Measurements from ENCODE around the gene ACBD7. TPM values are rescaled to one million over a fixed set of nuclear protein-coding genes. Genes with fewer than 3 reads are reported as not detected.

ACBD7 gene
- total RNA-seq, 1 donor: 0.99 TPM

DNA sequence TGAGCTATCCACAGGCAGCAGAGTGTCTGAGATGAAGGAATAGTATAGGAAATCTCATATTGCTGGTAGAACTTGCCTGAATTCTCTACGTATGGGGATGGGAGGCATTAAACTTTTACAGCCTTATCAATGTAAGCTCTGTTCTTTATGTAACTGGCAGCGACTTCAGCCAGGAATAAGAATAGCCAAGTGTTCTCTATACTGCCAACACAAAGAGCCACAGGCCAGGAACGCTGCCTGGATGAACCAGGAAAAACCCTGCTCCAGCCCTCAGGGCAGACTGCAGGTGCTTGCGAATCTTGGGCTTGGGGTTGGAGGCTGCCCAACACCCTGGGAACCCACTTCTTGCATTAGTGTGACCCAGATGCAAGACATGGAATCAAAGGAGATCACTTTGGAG lies 50.9 kb downstream of the ACBD7 start:
- no peak overlapping the region for H3K4me3 ChIP-seq (ENCODE audit: low read depth, low read length)
- DNase-seq (ENCODE audit: low read depth): no peak
- TF ChIP-seq, protein P1, sequence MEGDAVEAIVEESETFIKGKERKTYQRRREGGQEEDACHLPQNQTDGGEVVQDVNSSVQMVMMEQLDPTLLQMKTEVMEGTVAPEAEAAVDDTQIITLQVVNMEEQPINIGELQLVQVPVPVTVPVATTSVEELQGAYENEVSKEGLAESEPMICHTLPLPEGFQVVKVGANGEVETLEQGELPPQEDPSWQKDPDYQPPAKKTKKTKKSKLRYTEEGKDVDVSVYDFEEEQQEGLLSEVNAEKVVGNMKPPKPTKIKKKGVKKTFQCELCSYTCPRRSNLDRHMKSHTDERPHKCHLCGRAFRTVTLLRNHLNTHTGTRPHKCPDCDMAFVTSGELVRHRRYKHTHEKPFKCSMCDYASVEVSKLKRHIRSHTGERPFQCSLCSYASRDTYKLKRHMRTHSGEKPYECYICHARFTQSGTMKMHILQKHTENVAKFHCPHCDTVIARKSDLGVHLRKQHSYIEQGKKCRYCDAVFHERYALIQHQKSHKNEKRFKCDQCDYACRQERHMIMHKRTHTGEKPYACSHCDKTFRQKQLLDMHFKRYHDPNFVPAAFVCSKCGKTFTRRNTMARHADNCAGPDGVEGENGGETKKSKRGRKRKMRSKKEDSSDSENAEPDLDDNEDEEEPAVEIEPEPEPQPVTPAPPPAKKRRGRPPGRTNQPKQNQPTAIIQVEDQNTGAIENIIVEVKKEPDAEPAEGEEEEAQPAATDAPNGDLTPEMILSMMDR (IDR thresholded peaks at IDR 0.05; ENCODE audit: insufficient read depth, low read length): no peak

DNA sequence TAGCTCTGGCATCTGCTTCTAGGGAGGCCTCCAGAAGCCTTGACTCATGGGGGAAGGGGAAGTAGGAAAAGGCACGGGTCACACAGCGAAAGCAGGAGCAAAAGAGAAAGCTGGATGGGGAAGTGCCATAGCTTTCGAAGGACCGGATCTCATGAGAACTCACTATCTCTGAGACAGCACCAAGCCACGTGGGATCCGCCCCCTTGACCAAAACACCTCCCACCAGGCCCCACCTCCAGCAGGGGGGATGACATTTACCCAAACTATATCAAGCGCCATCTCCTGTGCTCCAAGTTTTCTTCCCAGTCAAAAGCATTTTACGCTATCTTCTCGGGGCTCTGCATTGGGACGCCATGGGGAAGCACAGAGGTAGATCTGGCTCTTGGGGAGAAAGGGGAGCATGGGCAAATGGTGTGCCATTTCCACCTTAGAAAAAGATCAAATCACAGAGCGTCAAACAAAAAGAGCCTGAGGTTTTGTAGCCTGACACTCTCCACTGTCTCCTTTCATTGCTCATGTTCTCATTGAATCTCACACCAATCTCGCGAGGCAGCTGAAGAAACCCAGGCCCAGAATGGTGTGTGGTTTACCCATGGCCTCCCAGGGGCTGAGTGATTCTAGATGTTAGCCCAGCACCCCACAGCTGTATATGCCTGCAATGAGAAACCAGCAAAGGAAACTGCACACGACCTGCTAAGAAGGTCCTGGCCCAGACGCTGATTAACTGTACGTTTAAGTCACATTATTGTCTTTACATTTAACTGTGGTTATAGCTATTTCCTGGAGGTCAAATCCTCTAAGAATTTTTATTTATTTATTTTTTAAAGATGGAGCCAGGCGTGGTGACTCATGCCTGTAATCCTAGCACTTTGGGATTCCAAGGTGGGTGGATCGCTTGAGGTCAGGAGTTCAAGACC lies 52.9 kb downstream of the ACBD7 start:
- H3K4me3 ChIP-seq (ENCODE audit: low read depth, low read length): no peak overlapping the region
- DNase-seq (ENCODE audit: low read depth): peak; percentile 17

DNA sequence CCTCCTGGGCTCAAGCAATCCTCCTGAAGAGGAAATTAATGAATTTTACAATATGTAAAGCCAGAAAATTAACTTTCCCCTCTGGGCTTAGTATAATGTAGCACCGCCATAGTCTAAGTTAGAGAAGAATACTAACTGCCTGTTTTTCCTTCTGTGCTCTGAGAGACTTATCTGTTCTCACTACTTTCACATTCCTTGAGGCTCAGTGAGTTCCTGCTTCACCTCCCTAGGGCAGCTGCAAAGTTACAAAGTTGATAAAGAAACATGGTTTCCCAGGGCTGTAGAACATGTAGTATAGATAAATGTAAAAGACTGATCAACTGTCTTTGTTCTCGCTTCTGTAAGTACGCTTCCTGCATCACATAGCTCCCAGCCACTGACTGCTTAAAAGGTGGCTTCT lies 60.8 kb downstream of the ACBD7 start:
- TF ChIP-seq, protein P1 (IDR thresholded peaks at IDR 0.05; ENCODE audit: insufficient read depth, low read length): no peak
- DNase-seq (ENCODE audit: low read depth): peak; percentile 5
- H3K4me3 ChIP-seq (ENCODE audit: low read depth, low read length): no peak overlapping the region

More for the DNA sequence above, 52.9 kb downstream of the ACBD7 start:
- TF ChIP-seq, protein P1 (IDR thresholded peaks at IDR 0.05; ENCODE audit: insufficient read depth, low read length): no peak

Other genes with a start within 250 kb of the ACBD7 start
- gene SUV39H2, start 209.9 kb downstream of the ACBD7 start, total RNA-seq (ENCODE audit: low replicate concordance): 6.5 and 26.8 TPM in 2 replicates
- gene DCLRE1C, start 134.7 kb downstream of the ACBD7 start, total RNA-seq (ENCODE audit: low replicate concordance): 8.9 and 17.7 TPM in 2 replicates
- not detected in 2 replicates for gene MEIG1, start 129.4 kb downstream of the ACBD7 start, total RNA-seq (ENCODE audit: low replicate concordance)
- gene OLAH, start 44.8 kb downstream of the ACBD7 start, total RNA-seq (ENCODE audit: low replicate concordance): not detected in 2 replicates
- gene RPP38, start 8.6 kb upstream of the ACBD7 start, total RNA-seq (ENCODE audit: low replicate concordance): 10.7 and 11.4 TPM in 2 replicates
- gene NMT2, start 79.9 kb upstream of the ACBD7 start, total RNA-seq (ENCODE audit: low replicate concordance): 18.3 and 107 TPM in 2 replicates

Measured in fibroblast of the aortic adventitia (primary cell).